H1 (cell line): ENCODE data around the gene VPS41.

Source experiments
- EP300 ChIP-seq, 2 experiments: IDR thresholded peaks; 1 replicate in 1 of 2; 2 replicates in 1 of 2; pipeline ENCODE4 v1.6.1; 2011 to 2012; ENCODE audit warnings: low read depth in 2 of 2, low read length in 2 of 2, mild to moderate bottlenecking in 2 of 2, borderline replicate concordance in 1 of 2, inconsistent platforms in 1 of 2, moderate library complexity in 1 of 2
- KDM1A ChIP-seq: fragments of 200-600, 300-600 bp; sonication (generic); IDR thresholded peaks from 2 replicates; pipeline ENCODE4 v1.7.1; 2016; ENCODE audit warnings: mild to moderate bottlenecking, low read length, borderline replicate concordance
- POLR2A ChIP-seq, 2 experiments: IDR thresholded peaks; 1 replicate in 1 of 2; 2 replicates in 1 of 2; pipeline ENCODE4 v1.6.1; 2011; ENCODE audit warnings: low read depth in 2 of 2, low read length in 2 of 2, mild to moderate bottlenecking in 2 of 2; ENCODE audit errors: control extremely low read depth in 1 of 2
- RFX5 ChIP-seq: IDR thresholded peaks from 2 replicates; pipeline ENCODE4 v1.6.1; 2011; ENCODE audit warnings: low read depth, low read length, improper control_type of control experiment, borderline replicate concordance
- ZNF274 ChIP-seq: IDR thresholded peaks from 2 replicates; pipeline ENCODE4 v1.7.0; 2012; ENCODE audit warnings: low read length, borderline replicate concordance; ENCODE audit errors: extremely low read depth
- TF ChIP-seq, protein P1 (sequence below), 3 experiments: IDR thresholded peaks; 1 replicate in 2 of 3; 2 replicates in 1 of 3; pipeline versions ENCODE4 v1.5.1 to v1.6.1; 2011; ENCODE audit warnings: low read length in 3 of 3, mild to moderate bottlenecking in 3 of 3, inconsistent platforms in 2 of 3, low read depth in 1 of 3, moderate library complexity in 1 of 3; ENCODE audit not compliant: insufficient read depth in 1 of 3; ENCODE audit errors: control extremely low read depth in 1 of 3

DNA sequence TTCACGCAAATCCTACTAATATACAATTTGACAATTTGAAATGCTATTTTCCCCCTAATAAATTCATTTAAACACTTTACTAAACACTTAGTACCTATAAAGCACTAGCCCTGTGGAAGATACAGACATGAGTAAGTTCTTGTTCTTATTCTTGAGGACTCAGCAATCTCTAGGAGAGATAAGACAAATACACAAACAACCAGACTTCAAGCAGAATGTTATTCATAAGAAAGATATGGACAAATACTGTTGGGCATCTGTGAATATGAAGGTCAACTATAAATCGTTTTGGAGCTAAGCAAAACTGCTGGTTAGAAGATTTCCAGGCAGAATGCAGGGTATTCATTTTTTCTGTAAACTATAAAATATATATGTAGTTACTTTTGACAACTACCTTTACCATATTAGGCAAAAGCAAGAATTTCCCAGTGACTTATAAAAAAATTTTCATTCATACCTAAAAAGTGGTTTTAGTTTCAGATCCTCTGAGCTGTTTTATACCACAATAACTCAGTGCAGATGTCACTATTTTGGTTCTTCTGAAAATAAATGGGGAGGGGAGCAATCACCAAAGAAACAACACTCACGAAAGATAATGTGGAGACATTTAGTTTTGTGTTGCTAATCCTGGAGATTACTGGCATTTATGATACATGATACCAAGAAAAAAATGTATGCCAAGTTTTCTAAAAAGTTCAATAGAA, 3.8 kb downstream of the VPS41 start:
- TF ChIP-seq, protein P1, sequence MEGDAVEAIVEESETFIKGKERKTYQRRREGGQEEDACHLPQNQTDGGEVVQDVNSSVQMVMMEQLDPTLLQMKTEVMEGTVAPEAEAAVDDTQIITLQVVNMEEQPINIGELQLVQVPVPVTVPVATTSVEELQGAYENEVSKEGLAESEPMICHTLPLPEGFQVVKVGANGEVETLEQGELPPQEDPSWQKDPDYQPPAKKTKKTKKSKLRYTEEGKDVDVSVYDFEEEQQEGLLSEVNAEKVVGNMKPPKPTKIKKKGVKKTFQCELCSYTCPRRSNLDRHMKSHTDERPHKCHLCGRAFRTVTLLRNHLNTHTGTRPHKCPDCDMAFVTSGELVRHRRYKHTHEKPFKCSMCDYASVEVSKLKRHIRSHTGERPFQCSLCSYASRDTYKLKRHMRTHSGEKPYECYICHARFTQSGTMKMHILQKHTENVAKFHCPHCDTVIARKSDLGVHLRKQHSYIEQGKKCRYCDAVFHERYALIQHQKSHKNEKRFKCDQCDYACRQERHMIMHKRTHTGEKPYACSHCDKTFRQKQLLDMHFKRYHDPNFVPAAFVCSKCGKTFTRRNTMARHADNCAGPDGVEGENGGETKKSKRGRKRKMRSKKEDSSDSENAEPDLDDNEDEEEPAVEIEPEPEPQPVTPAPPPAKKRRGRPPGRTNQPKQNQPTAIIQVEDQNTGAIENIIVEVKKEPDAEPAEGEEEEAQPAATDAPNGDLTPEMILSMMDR (IDR thresholded peaks at IDR 0.05; ENCODE audit: control extremely low read depth in 1 of 3, insufficient read depth in 1 of 3, low read depth in 1 of 3, low read length in 3 of 3), result no peak
- TF ChIP-seq RFX5 (no peak), KDM1A (no peak), EP300 (IDR thresholded peaks at IDR 0.05; ENCODE audit: borderline replicate concordance in 1 of 2, low read depth in 2 of 2, low read length in 2 of 2) (no peak), POLR2A (IDR thresholded peaks at IDR 0.05; ENCODE audit: control extremely low read depth in 1 of 2, low read depth in 2 of 2, low read length in 2 of 2) (no peak), ZNF274 (no peak)
